ENCODE measurements around the gene SWAP70.
"Not testable (repeated sequence)": the region's sequence is repeated elsewhere in the genome, so short reads cannot be mapped to it uniquely, and the experiment has no call there.

SWAP70 gene

GRCh38 chr11:9693801-9694553 lies 30.1 kb downstream of the SWAP70 start:
- no peak for DNase-seq

DNA sequence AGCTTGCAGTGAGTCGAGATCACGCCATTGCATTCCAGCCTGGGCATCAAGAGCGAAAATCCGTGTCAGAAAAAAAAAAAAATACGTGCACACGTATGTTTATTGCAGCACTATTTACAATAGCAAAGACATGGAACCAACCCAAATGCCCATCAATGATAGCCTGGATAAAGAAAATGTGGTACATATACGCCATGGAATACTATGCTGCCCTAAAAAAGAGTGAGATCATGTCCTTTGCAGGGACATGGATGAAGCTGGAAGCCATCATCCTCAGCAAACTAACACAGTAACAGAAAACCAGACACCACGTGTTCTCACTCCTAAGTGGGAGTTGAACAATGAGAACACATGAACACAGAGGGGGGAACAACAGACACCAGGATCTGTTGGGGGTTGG lies 31.4 kb downstream of the SWAP70 start:
- not testable (repeated sequence) for DNase-seq

DNA sequence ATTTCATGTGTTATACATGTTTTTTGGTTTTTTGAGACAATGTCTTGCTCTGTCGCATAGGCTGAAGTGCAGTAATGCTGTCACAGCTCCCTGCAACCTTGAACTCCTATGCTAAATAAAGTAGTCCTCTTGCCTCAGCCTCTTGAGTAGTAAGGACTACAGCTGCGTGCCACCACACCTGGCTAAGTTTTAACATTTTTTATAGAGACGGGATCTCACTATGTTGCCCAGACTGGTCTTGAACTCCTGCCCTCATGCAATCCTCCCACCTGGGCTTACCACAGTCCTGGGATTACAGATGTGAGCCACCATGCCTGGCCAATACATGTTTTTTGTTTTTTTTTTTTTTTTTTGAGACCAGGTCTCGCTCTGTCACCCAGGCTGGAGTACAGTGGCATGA lies 33.9 kb downstream of the SWAP70 start:
- no peak for DNase-seq

DNA sequence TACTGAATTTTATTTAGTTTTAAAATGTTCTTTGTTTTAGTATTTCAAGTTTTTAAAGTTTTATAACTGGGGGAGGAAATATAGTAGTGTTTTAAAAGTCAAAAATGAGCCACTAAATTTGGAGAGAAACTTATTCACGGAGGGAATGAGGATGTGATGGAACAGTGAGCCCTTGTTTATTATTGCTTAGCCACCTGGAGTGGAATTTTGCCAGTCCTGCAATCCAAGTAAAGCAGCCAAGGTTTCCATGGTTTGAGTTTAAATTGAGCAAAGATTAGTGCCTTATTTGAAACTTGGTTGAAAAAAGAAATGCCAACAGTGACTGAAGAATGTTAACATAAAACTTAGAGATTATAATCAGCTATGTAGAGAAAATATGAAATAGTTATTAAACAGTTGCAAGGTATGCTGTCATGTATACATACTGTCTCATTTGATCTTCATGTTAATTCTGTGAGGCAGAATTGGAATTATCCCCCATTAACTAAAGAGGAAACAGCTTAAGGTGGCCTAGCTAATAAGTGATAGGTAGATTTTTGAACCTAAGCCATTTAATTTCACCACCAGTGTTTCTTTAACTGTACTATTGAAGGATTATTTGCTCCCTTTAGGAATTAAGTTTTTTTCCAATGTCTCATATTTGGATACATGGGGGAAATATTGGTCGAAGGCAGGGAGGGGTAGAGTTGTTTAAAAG lies 36.4 kb downstream of the SWAP70 start:
- no peak for DNase-seq

GRCh38 chr11:9701799-9702198 lies 37.9 kb downstream of the SWAP70 start:
- DNase-seq, result no peak

DNA sequence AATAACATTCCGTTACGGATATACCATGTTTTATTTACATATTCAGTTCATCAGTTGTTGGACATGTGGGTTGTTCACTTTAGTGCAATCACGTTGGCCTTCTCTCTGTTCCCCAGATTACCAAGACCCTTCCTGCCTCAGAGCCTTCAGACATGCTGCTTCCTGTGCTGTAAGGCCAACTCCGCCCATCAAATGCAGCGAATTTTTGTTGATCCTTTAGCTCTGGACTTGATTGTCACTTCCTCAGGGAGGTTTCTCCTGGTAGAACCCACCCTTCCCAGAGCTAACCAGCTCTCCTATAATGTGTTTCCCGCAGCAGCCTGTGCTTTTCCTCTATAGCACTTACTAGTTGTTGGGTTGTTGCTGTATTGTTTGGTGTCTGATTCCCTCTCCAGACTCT lies 39.4 kb downstream of the SWAP70 start:
- no peak for DNase-seq

- no peak for DNase-seq
Measured at GRCh38 chr11:9704037-9704436, 40.2 kb downstream of the SWAP70 start.

GRCh38 chr11:9704620-9705019 lies 40.7 kb downstream of the SWAP70 start:
- no peak for DNase-seq

- not testable (repeated sequence) for DNase-seq
Measured at GRCh38 chr11:9705361-9705760, 41.5 kb downstream of the SWAP70 start.

DNA sequence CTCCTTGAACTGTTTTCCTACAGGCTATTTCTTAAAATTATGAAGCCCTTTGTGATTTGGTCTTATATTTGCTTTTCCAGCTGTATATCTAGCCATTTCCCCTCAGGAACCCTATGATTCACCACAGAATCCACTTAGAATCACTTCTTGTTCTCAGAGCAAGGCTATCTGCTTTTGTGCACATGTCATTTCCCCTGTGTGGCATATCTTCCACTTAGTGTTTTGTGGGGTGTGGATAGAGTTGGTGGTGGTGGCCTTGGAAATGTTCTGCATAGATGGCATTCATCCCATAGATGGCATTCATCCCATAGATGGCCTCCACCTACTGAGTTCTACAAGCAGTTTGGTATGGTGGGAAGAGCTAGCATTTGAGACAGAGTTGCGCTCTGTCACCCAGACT lies 44.7 kb downstream of the SWAP70 start:
- DNase-seq, result no peak

- no peak for DNase-seq
Measured at GRCh38 chr11:9710223-9710622, 46.3 kb downstream of the SWAP70 start.

DNA sequence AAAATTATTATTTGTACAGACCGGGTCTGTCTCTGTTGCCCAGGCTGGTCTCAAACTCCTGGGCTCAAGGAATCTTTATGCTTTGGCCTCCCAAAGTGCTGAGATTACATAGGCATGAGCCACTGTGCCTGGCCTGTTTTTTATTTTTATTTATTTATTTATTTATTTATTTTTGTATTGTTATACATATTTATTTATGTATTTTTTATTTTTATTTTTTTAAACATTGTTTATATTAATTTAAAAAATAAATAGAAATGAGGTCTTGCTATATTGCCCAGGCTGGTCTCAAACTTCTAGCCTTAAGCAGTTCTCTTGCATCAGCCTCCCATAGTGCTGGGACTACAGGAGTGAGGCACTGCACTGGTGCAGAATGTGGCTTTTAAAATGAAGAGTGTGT lies 47.0 kb downstream of the SWAP70 start:
- no peak for DNase-seq

- DNase-seq, result no peak
Measured at GRCh38 chr11:9711454-9712307, 47.8 kb downstream of the SWAP70 start.

GRCh38 chr11:9714272-9714940 lies 50.5 kb downstream of the SWAP70 start:
- DNase-seq, result no peak

- DNase-seq, result no peak
Measured at GRCh38 chr11:9716275-9717039, 52.6 kb downstream of the SWAP70 start.

GRCh38 chr11:9717040-9717357 lies 53.1 kb downstream of the SWAP70 start:
- no peak for DNase-seq

GRCh38 chr11:9717719-9718118 lies 53.8 kb downstream of the SWAP70 start:
- DNase-seq, result no peak

- no peak for DNase-seq
Measured at GRCh38 chr11:9718147-9718546, 54.3 kb downstream of the SWAP70 start.

GRCh38 chr11:9719566-9720289 lies 55.9 kb downstream of the SWAP70 start:
- DNase-seq, result no peak

GRCh38 chr11:9720290-9720630 lies 56.4 kb downstream of the SWAP70 start:
- no peak for DNase-seq

DNA sequence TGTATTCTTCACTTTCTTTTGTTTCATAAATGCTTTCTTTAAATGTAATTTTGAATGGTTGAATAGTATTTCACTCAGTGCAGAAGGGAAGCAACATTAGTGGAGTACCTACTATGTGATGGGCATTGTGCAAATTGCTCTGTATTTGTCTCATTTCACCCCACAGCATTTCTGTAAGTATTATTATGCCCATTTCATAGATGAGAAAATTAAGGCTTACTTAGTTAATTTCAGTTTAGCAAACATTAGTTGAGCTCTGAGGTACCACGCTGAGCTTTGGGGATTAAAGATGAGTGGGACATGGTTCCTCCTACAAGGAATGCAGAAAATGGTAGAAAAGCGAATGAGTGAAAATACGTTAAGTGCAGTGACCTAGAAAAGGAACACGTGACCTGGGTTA lies 58.1 kb downstream of the SWAP70 start:
- no peak for DNase-seq

DNA sequence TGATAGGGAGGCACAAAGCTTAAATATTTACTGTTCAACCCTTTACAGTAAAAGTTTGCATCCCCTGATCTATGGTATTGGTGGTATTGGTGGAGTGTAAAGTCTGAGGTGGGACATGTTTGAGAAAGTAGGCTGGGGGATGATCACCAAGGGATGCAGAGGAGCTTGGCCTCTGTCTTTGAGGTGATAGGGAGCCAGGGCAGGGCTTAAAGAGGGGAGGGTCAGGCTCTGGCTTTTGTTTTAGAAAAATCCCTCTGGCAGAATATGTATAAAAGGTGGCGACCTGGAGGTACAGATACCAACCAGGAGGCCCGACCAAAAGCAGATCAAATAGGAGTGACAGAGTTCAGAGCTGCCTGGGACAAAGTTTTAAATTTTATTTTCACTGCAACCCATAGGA lies 59.0 kb downstream of the SWAP70 start:
- DNase-seq, result no peak

Measured in NCI-H510A (cell line).